Camera-type eye (tissue), 1 donor: ENCODE results near the gene KIF4B. TPM values are rescaled to one million over a fixed set of nuclear protein-coding genes. Genes with fewer than 3 reads are reported as not detected.

Source experiments
- total RNA-seq: library from RNA; depleted of rRNA; stranded (reverse); fragments of >200 nt; gene quantifications from one replicate; pipeline ENCODE4 v1.2.3, GENCODE V29; 2014

The KIF4B gene
- total RNA-seq = 0.33 TPM

GRCh38 chr5:155013526-155013925, at the start of gene KIF4B:
TSS of gene KIF4B (plus strand) at chr5:155013755. CDS start at chr5:155013860, 105 bp downstream.

Other genes starting within 250 kb of the KIF4B start
- gene FAXDC2, start 163.2 kb upstream of the KIF4B start, total RNA-seq = 23.8 TPM
- 99.5 TPM for gene CNOT8, start 155.1 kb upstream of the KIF4B start, total RNA-seq
- gene GEMIN5, start 75.5 kb upstream of the KIF4B start, total RNA-seq = 32.2 TPM
- 25.3 TPM for gene MRPL22, start 72.7 kb upstream of the KIF4B start, total RNA-seq